OCI-LY3 (cell line): ENCODE data around the gene EHBP1.

Experiments
- EZH2phosphoT487 ChIP-seq: fragments of 200-600 bp; shearing (Covaris generic); IDR thresholded peaks from 2 replicates; pipeline ENCODE4 v1.6.1; 2018; ENCODE audit warnings: antibody characterized with exemption, mixed run types, low read depth
- TF ChIP-seq, protein P1 (sequence below): fragments of 200-600, 300-600 bp; sonication (generic); IDR thresholded peaks from 2 replicates; pipeline ENCODE4 v1.5.1; 2014; ENCODE audit warnings: antibody characterized with exemption, low read length, low read depth

DNA sequence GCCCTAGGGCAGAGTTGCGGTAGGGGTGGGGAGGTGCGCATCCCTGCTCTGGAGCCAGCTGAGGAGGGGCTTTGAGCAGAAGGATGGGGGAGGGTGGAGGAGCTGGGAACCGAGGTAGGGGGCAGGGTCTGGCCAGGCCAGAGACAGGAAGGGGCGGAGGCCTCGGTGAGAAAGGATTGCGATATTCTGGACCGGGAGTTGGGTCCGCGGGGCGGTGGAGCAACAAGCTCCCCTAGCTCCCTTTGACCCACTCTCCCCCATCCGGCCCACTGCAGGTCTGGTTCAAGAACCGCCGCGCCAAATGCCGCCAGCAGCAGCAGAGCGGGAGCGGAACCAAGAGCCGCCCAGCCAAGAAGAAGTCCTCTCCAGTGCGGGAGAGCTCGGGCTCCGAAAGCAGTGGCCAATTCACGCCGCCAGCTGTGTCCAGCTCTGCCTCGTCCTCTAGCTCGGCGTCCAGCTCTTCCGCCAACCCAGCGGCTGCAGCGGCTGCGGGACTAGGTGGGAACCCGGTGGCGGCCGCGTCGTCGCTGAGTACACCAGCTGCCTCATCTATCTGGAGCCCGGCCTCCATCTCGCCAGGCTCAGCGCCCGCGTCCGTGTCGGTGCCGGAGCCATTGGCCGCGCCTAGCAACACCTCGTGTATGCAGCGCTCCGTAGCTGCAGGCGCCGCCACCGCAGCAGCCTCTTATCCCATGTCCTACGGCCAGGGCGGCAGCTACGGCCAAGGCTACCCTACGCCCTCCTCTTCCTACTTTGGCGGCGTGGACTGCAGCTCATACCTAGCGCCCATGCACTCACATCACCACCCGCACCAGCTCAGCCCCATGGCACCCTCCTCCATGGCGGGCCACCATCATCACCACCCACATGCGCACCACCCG, 350.0 kb downstream of the EHBP1 start:
- TF ChIP-seq, protein P1, sequence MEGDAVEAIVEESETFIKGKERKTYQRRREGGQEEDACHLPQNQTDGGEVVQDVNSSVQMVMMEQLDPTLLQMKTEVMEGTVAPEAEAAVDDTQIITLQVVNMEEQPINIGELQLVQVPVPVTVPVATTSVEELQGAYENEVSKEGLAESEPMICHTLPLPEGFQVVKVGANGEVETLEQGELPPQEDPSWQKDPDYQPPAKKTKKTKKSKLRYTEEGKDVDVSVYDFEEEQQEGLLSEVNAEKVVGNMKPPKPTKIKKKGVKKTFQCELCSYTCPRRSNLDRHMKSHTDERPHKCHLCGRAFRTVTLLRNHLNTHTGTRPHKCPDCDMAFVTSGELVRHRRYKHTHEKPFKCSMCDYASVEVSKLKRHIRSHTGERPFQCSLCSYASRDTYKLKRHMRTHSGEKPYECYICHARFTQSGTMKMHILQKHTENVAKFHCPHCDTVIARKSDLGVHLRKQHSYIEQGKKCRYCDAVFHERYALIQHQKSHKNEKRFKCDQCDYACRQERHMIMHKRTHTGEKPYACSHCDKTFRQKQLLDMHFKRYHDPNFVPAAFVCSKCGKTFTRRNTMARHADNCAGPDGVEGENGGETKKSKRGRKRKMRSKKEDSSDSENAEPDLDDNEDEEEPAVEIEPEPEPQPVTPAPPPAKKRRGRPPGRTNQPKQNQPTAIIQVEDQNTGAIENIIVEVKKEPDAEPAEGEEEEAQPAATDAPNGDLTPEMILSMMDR = no peak
- no peak for TF ChIP-seq EZH2phosphoT487
